Measurements from ENCODE around the gene SLX9. TPM values are rescaled to one million over a fixed set of nuclear protein-coding genes. Genes with fewer than 3 reads are reported as not detected.

SLX9 gene
- total RNA-seq, 1 experiment from 2014 or later = 74.3 TPM

DNA sequence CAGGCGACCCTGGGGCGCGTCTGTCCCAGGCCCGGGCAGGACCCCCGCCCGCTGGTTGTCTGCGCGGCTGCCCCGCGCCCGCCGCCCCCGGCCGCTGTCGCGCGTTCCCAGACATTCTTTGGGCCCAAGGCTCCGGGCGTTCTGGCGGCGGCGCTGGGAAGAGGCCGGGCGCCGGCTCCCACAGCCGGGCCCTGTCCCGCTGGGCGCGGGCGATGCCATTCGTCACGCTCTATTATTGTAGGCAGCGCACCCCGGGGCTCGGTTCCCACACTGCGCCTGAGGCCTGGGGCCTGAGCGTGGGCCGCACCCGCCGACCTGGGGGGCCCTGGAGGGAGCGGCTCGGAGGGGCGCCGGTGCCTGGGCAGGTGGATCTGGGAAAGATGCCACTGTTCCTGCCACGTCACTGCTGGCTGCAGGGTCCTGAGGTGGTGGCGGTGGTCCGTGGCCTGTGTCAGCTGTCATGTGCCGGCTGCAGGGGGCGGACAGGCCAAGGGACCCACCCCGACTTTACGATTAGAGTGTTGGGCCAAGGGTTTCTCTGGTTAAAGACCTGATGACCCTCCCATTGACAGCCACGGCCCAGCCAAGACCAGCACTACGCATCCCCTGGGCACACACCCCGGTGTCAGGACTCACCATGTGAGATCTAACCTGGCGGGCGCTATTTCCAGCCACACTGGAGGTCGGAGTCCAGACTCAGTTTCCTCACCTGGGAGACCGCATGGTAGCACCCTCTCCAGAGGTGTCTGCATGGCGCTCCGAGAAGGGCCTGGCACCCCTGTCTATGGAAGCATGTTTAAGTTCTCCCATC is 79.5 kb downstream of the SLX9 start:
- Histone ChIP-seq H2BK12ac (ENCODE audit: insufficient read length, low read depth, low read length) (no peak overlapping the region), H3K23me2 (ENCODE audit: insufficient read length, low read depth, low read length, poor library complexity, severe bottlenecking) (no peaks in the 10 kb centered on the region), H3K27me3 (ENCODE audit: insufficient read depth, low read length) (no peaks in the 10 kb centered on the region; the same call in 1 of the 2 replicates), H2BK20ac (ENCODE audit: low read depth, low read length, poor library complexity, severe bottlenecking) (no peak overlapping the region), H4K8ac (replicated peaks; ENCODE audit: insufficient read length, low read depth, low read length) (no peak overlapping the region), H3T11ph (ENCODE audit: low read length) (no peak overlapping the region), H3K4me2 (ENCODE audit: insufficient read depth, insufficient read length, low read length) (no peak overlapping the region), H3K79me1 (ENCODE audit: insufficient read depth, low read depth, low read length, poor library complexity, severe bottlenecking) (no peaks in the 10 kb centered on the region), H3K79me2 (ENCODE audit: insufficient read depth, low read length) (no peaks in the 10 kb centered on the region), H3K27ac (ENCODE audit: insufficient read length, low read depth, low read length) (no peak overlapping the region), H4K91ac (ENCODE audit: insufficient read length, low read depth, low read length) (no peak overlapping the region), H2BK120ac (ENCODE audit: low read depth, low read length, poor library complexity, severe bottlenecking) (no peak overlapping the region), H3K56ac (ENCODE audit: insufficient read length, low read depth, low read length) (no peak overlapping the region), H2BK15ac (ENCODE audit: low read depth, low read length) (no peak overlapping the region), H4K5ac (ENCODE audit: insufficient read length, low read depth, low read length) (no peak overlapping the region), H3K14ac (ENCODE audit: insufficient read depth, low read length) (no peak overlapping the region), H2BK5ac (ENCODE audit: insufficient read length, low read length) (no peak overlapping the region), H2AFZ (ENCODE audit: low read length) (no peak overlapping the region), H3K23ac (ENCODE audit: insufficient read length, low read depth, low read length) (no peak overlapping the region), H3K9ac (ENCODE audit: extremely low read depth, insufficient read length, low read length) (no peak overlapping the region), H3K9me3 (ENCODE audit: control insufficient read depth, low read depth, low read length) (no peaks in the 10 kb centered on the region), H2AK5ac (ENCODE audit: insufficient read length, low read length) (no peak overlapping the region), H3K4ac (ENCODE audit: low read depth, low read length) (no peak overlapping the region), H3K4me1 (ENCODE audit: insufficient read depth, low read length) (no peaks in the 10 kb centered on the region; the same call in 1 of the 2 replicates), H4K20me1 (ENCODE audit: control insufficient read depth, insufficient read depth, insufficient read length) (no peaks in the 10 kb centered on the region), H3K18ac (ENCODE audit: insufficient read length, low read depth, low read length) (no peak overlapping the region)
- DNase-seq = no peak
- H3K36me3 Mint-ChIP-seq (ENCODE audit: insufficient read depth in 1 of 3, low read depth in 3 of 3) = peaks cover 1 to 7% (median 4%) of the 10 kb centered on the region in 3 experiments; a peak in 4 of 7 replicates
- no CpG with 5 or more reads among the region's 60 CpGs for WGBS (ENCODE audit: extremely low coverage, insufficient read length, low lambda C conversion rate)
- H3K27me3 Mint-ChIP-seq (ENCODE audit: low read depth) = peaks cover 76% of the 10 kb centered on the region
- TF ChIP-seq CTCF (conservative IDR thresholded peaks at IDR 0.05) = no peak
- peaks cover 14 to 15% of the 10 kb centered on the region in 2 experiments for H3K4me1 Mint-ChIP-seq
- no peak overlapping the region for H3K27ac Mint-ChIP-seq
- H3K9me3 Mint-ChIP-seq = peaks cover 10 to 17% of the 10 kb centered on the region in 2 experiments
- H3K4me3 Mint-ChIP-seq = peak overlapping the region; percentile 44 to 68; a peak in 3 of 5 replicates
